ENCODE results near the gene MRC2. TPM values are rescaled to one million over a fixed set of nuclear protein-coding genes. Genes with fewer than 3 reads are reported as not detected.

The MRC2 gene
- polyA plus RNA-seq, 4 donors, result 66.1 to 93.9 (median 70.7) TPM

Other genes with a start within 250 kb of the MRC2 start
- under 1 TPM; 0.16 to 0.25 (median 0.17) TPM for gene EFCAB3, start 247.1 kb upstream of the MRC2 start, polyA plus RNA-seq (ENCODE audit: insufficient read length in 4 of 4)
- 10 to 100 TPM; 19.3 to 25.7 (median 22.0) TPM for gene METTL2A, start 203.8 kb upstream of the MRC2 start, polyA plus RNA-seq (ENCODE audit: insufficient read length in 4 of 4)
- gene TLK2, start 148.8 kb upstream of the MRC2 start, polyA plus RNA-seq (ENCODE audit: insufficient read length in 4 of 4), result 10 to 100 TPM; 58.8 to 72.6 (median 68.8) TPM
- gene MARCHF10, start 180.6 kb downstream of the MRC2 start, polyA plus RNA-seq (ENCODE audit: insufficient read length in 4 of 4), result 1 to 10 TPM in 1 of 4 donors, under 1 TPM in 3; 0.54 to 1.2 (median 0.95) TPM

Measured in right renal pelvis (tissue), 4 donors.